Hepatocyte (in vitro differentiated cells): Measurements from ENCODE around the gene ZNF79.

Source experiments
- EZH2 ChIP-seq: fragments of 200-600 bp; sonication (generic); IDR thresholded peaks from 2 replicates; pipeline ENCODE4 v1.6.1; 2016; ENCODE audit warnings: antibody characterized with exemption, mild to moderate bottlenecking, borderline replicate concordance
- TF ChIP-seq, protein P1 (sequence below): fragments of 200-600 bp; sonication (generic); IDR thresholded peaks from 2 replicates; pipeline ENCODE4 v1.5.1; 2016; ENCODE audit warnings: antibody characterized with exemption, mild to moderate bottlenecking; ENCODE audit not compliant: poor library complexity

DNA sequence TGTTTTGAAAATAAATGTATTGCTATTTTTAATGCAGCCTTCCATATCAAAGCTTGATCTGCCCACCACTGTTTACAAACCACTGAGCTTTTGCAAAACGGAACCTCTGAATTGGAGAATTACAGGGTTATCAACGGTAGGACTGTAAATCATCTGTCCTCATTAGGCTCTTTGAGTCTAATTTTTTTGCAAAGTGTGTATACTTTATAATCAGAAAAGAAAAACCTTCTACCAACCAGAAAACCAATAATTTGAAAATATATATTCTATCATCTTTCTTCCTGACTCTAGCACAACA, 34.0 kb upstream of the ZNF79 start:
- TF ChIP-seq, protein P1, sequence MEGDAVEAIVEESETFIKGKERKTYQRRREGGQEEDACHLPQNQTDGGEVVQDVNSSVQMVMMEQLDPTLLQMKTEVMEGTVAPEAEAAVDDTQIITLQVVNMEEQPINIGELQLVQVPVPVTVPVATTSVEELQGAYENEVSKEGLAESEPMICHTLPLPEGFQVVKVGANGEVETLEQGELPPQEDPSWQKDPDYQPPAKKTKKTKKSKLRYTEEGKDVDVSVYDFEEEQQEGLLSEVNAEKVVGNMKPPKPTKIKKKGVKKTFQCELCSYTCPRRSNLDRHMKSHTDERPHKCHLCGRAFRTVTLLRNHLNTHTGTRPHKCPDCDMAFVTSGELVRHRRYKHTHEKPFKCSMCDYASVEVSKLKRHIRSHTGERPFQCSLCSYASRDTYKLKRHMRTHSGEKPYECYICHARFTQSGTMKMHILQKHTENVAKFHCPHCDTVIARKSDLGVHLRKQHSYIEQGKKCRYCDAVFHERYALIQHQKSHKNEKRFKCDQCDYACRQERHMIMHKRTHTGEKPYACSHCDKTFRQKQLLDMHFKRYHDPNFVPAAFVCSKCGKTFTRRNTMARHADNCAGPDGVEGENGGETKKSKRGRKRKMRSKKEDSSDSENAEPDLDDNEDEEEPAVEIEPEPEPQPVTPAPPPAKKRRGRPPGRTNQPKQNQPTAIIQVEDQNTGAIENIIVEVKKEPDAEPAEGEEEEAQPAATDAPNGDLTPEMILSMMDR = no peak
- no peak for TF ChIP-seq EZH2
